CD8-positive, alpha-beta memory T cell (primary cell): ENCODE results near the gene EMILIN1. TPM values are rescaled to one million over a fixed set of nuclear protein-coding genes. Genes with fewer than 3 reads are reported as not detected.

Experiments used
- CTCF ChIA-PET: fragments of 350-600 bp; sonication (Branson Sonifier 250); formaldehyde crosslinking; loops from one replicate; lab custom pipeline; 2021; ENCODE audit warnings: antibody characterized with exemption; lab: Charles Lee
- POLR2A ChIA-PET: fragments of 350-600 bp; sonication (Branson Sonifier 250); formaldehyde crosslinking; loops from one replicate; lab custom pipeline; 2021; ENCODE audit warnings: antibody characterized with exemption; lab: Charles Lee
- DNase-seq, 5 donors: peaks; one replicate each; pipeline versions ENCODE4 v3.0.0 to v3.0.0-alpha.2; 2020 to 2022; ENCODE audit warnings: mixed read lengths in 1 of 5
- H3K27ac ChIP-seq: one replicate; pipeline ENCODE4 v1.7.0; 2013; ENCODE audit warnings: low read depth, mild to moderate bottlenecking, low read length, moderate library complexity
- H3K27me3 ChIP-seq: 2 replicates; pipeline ENCODE4 v1.7.0; 2013; ENCODE audit warnings: low read length, mild to moderate bottlenecking; ENCODE audit not compliant: insufficient read depth, poor library complexity, severe bottlenecking
- H3K36me3 ChIP-seq: 2 replicates; pipeline ENCODE4 v1.7.0; 2013; ENCODE audit warnings: mild to moderate bottlenecking, low read length, moderate library complexity; ENCODE audit not compliant: insufficient read depth
- H3K4me1 ChIP-seq: 2 replicates; pipeline ENCODE4 v1.7.0; 2013; ENCODE audit warnings: mild to moderate bottlenecking, low read length, moderate library complexity; ENCODE audit not compliant: insufficient read depth
- H3K4me3 ChIP-seq: 2 replicates; pipeline ENCODE4 v1.7.0; 2013; ENCODE audit warnings: mild to moderate bottlenecking, low read length
- H3K9me3 ChIP-seq: 2 replicates; pipeline ENCODE4 v1.7.0; 2013; ENCODE audit warnings: mild to moderate bottlenecking, low read length
- H3K27ac Mint-ChIP-seq, 8 donors: one replicate each; pipeline ENCODE4 v1.8.0; 2020 to 2021; ENCODE audit warnings: mixed read lengths in 8 of 8, mild to moderate bottlenecking in 6 of 8, inconsistent platforms in 3 of 8, moderate library complexity in 3 of 8
- H3K27me3 Mint-ChIP-seq, 2 donors: one replicate each; pipeline ENCODE4 v1.8.0; 2020 to 2021; ENCODE audit warnings: mixed read lengths in 2 of 2, mild to moderate bottlenecking in 1 of 2, moderate library complexity in 1 of 2
- H3K36me3 Mint-ChIP-seq, 3 donors: one replicate each; pipeline ENCODE4 v1.8.0; 2020 to 2021; ENCODE audit warnings: mixed read lengths in 3 of 3, inconsistent platforms in 1 of 3, mild to moderate bottlenecking in 1 of 3
- H3K4me1 Mint-ChIP-seq, 3 donors: one replicate each; pipeline ENCODE4 v1.8.0; 2020 to 2021; ENCODE audit warnings: mixed read lengths in 3 of 3, inconsistent platforms in 1 of 3, mild to moderate bottlenecking in 1 of 3
- H3K4me3 Mint-ChIP-seq, 7 donors: one replicate each; pipeline ENCODE4 v1.8.0; 2020 to 2021; ENCODE audit warnings: mixed read lengths in 7 of 7, mild to moderate bottlenecking in 6 of 7, moderate library complexity in 4 of 7, inconsistent platforms in 2 of 7
- H3K9me3 Mint-ChIP-seq, 5 donors: one replicate each; pipeline ENCODE4 v1.8.0; 2020 to 2022; ENCODE audit warnings: mixed read lengths in 5 of 5, mild to moderate bottlenecking in 3 of 5, moderate library complexity in 2 of 5, inconsistent platforms in 1 of 5
- polyA plus RNA-seq: library from polyadenylated mRNA; unstranded; fragments of 300-500 nt; fragmentation: Illumina TruSeq; gene quantifications from one replicate; pipeline ENCODE4 v1.2.3, GENCODE V29; 2021
- total RNA-seq, 2 experiments: library from RNA; stranded (reverse); gene quantifications; one replicate each; pipeline ENCODE4 v1.2.3, GENCODE V29; 2021

EMILIN1 gene
- total and polyA plus RNA-seq, 3 experiments from 2014 or later = 0.79 to 0.89 (median 0.85) TPM

- H3K27me3 ChIP-seq = no peaks in the 10 kb centered on the region
- peaks cover 20 to 25% (median 24%) of the 10 kb centered on the region in 3 donors for H3K4me1 Mint-ChIP-seq
- no peaks in the 10 kb centered on the region for H3K27me3 Mint-ChIP-seq
- H3K4me1 ChIP-seq = peaks cover 32% of the 10 kb centered on the region
- no peaks in the 10 kb centered on the region for H3K9me3 ChIP-seq
- H3K9me3 Mint-ChIP-seq = no peaks in the 10 kb centered on the region
- H3K36me3 ChIP-seq = no peaks in the 10 kb centered on the region
- peak overlapping the region; percentile 75 for H3K27ac ChIP-seq
- POLR2A ChIA-PET = interaction anchor here (0.9 to 3.8 kb wide), 5 partner anchors 11 to 285 kb away, joined by 3 to 24 read pairs (median 6); partner anchors contain the start of genes AGBL5 and OST4
- no peaks in the 10 kb centered on the region for H3K36me3 Mint-ChIP-seq
- DNase-seq = peak; percentile 97 to 99 (median 97)
- CTCF ChIA-PET = interaction anchor here (0.9 to 3.8 kb wide), 13 partner anchors 13 to 207 kb away, joined by 3 to 16 read pairs (median 3); partner anchors contain the start of genes ABHD1, AGBL5, OST4 and PREB
- H3K4me3 ChIP-seq = peak overlapping the region; percentile 60
- peak overlapping the region; percentile 79 to 94 (median 82) for H3K4me3 Mint-ChIP-seq
- peak overlapping the region; percentile 46 to 94 (median 73) for H3K27ac Mint-ChIP-seq
These were observed 7.8 kb downstream of the EMILIN1 start for GRCh38 chr2:27086090-27086723.

- DNase-seq = peak in 1 of 5 donors; percentile 16
- CTCF ChIA-PET = interaction anchor here (0.7 to 3.8 kb wide), 20 partner anchors 12 to 216 kb away, joined by 3 to 16 read pairs (median 4); partner anchors contain the start of genes ABHD1, AGBL5, OST4 and PREB
- H3K4me3 Mint-ChIP-seq = peak within 1 kb of the TSS; percentile 79 to 94 (median 84)
- H3K27ac ChIP-seq = peak within 1 kb of the TSS; percentile 75
- no peaks in the 10 kb centered on the region for H3K9me3 ChIP-seq
- no peaks in the 10 kb centered on the region for H3K9me3 Mint-ChIP-seq
- peak within 1 kb of the TSS; percentile 52 to 94 (median 77) for H3K27ac Mint-ChIP-seq
- H3K27me3 ChIP-seq = no peaks in the 10 kb centered on the region
- peaks cover 18 to 19% (median 19%) of the 10 kb centered on the region in 3 donors for H3K4me1 Mint-ChIP-seq
- peak within 1 kb of the TSS; percentile 67 for H3K4me3 ChIP-seq
- POLR2A ChIA-PET = interaction anchor here (0.9 to 3.8 kb wide), 7 partner anchors 9 to 285 kb away, joined by 3 to 24 read pairs (median 3); partner anchors contain the start of genes AGBL5 and OST4
- H3K36me3 ChIP-seq = no peaks in the 10 kb centered on the region
- H3K4me1 ChIP-seq = peaks cover 25% of the 10 kb centered on the region
- peaks cover 0 to 2% (median 0%) of the 10 kb centered on the region in 3 donors for H3K36me3 Mint-ChIP-seq
- no peaks in the 10 kb centered on the region for H3K27me3 Mint-ChIP-seq
These were observed 8.5 kb downstream of the EMILIN1 start, which contains the start of gene KHK for GRCh38 chr2:27086724-27087593. Gene KHK, plus strand, starts transcription at chr2:27086772. Its CDS starts 488 bp downstream, at chr2:27087260.

- H3K27me3 Mint-ChIP-seq = no peaks in the 10 kb centered on the region
- Histone ChIP-seq H3K4me1 (peaks cover 19% of the 10 kb centered on the region), H3K27ac (no peak overlapping the region), H3K36me3 (no peaks in the 10 kb centered on the region), H3K9me3 (no peaks in the 10 kb centered on the region), H3K4me3 (no peak overlapping the region), H3K27me3 (no peaks in the 10 kb centered on the region)
- no peak for DNase-seq
- ChIA-PET CTCF (interaction anchor here (0.7 to 3.8 kb wide), 13 partner anchors 11 to 215 kb away, joined by 3 to 16 read pairs (median 5); partner anchors contain the start of genes AGBL5 and PREB), POLR2A (interaction anchor here (1.1 to 3.8 kb wide), 5 partner anchors 8 to 138 kb away, joined by 3 to 24 read pairs (median 3); partner anchors contain the start of genes AGBL5 and OST4)
- peak overlapping the region in 2 of 8 donors; percentile 37 to 73 for H3K27ac Mint-ChIP-seq
- peaks cover 18 to 19% (median 19%) of the 10 kb centered on the region in 3 donors for H3K4me1 Mint-ChIP-seq
- peak overlapping the region; percentile 30 to 94 (median 75) for H3K4me3 Mint-ChIP-seq
- H3K36me3 Mint-ChIP-seq = peaks cover 0 to 2% (median 0%) of the 10 kb centered on the region in 3 donors
- no peaks in the 10 kb centered on the region for H3K9me3 Mint-ChIP-seq
These were observed 9.5 kb downstream of the EMILIN1 start for GRCh38 chr2:27087823-27088410.

GRCh38 chr2:27088634-27089033 is 10.2 kb downstream of the EMILIN1 start:
- Mint-ChIP-seq H3K27ac (peak overlapping the region in 1 of 8 donors; percentile 69), H3K4me3 (peak overlapping the region in 4 of 7 donors; percentile 23 to 68 (median 35)), H3K4me1 (peaks cover 18 to 19% (median 19%) of the 10 kb centered on the region in 3 donors), H3K36me3 (peaks cover 0 to 2% (median 0%) of the 10 kb centered on the region in 3 donors), H3K9me3 (no peaks in the 10 kb centered on the region), H3K27me3 (no peaks in the 10 kb centered on the region)
- no peaks in the 10 kb centered on the region for H3K36me3 ChIP-seq
- H3K27ac ChIP-seq = no peak overlapping the region
- DNase-seq = no peak
- no peaks in the 10 kb centered on the region for H3K9me3 ChIP-seq
- peaks cover 19% of the 10 kb centered on the region for H3K4me1 ChIP-seq
- no peak overlapping the region for H3K4me3 ChIP-seq
- H3K27me3 ChIP-seq = no peaks in the 10 kb centered on the region
- CTCF ChIA-PET = interaction anchor here (1.0 to 3.8 kb wide), 6 partner anchors 13 to 191 kb away, joined by 4 to 16 read pairs (median 8); partner anchors contain the start of gene AGBL5
- POLR2A ChIA-PET = no interaction called here

GRCh38 chr2:27089111-27089954 is 10.9 kb downstream of the EMILIN1 start:
- Histone ChIP-seq H3K27ac (no peak overlapping the region), H3K4me3 (no peak overlapping the region), H3K4me1 (peaks cover 19% of the 10 kb centered on the region), H3K27me3 (no peaks in the 10 kb centered on the region), H3K36me3 (no peaks in the 10 kb centered on the region), H3K9me3 (no peaks in the 10 kb centered on the region)
- no peak for DNase-seq
- Mint-ChIP-seq H3K27me3 (no peaks in the 10 kb centered on the region), H3K9me3 (no peaks in the 10 kb centered on the region), H3K4me1 (peaks cover 16 to 19% (median 18%) of the 10 kb centered on the region in 3 donors), H3K27ac (peak overlapping the region in 1 of 8 donors; percentile 69), H3K36me3 (peaks cover 0 to 2% (median 0%) of the 10 kb centered on the region in 3 donors), H3K4me3 (peak overlapping the region in 1 of 7 donors; percentile 18)
- POLR2A ChIA-PET = no interaction called here
- CTCF ChIA-PET = interaction anchor here (1.3 to 2.8 kb wide), 4 partner anchors 12 to 188 kb away, joined by 4 to 10 read pairs (median 4); no protein-coding TSS in a partner anchor

GRCh38 chr2:27091746-27092695 is 13.6 kb downstream of the EMILIN1 start:
- CTCF ChIA-PET = no interaction called here
- Mint-ChIP-seq H3K4me3 (peak overlapping the region in 2 of 7 donors; percentile 41 to 56), H3K4me1 (peaks cover 20 to 23% (median 20%) of the 10 kb centered on the region in 3 donors), H3K36me3 (peaks cover 0 to 2% (median 0%) of the 10 kb centered on the region in 3 donors), H3K27ac (peak overlapping the region in 1 of 8 donors; percentile 18), H3K9me3 (no peaks in the 10 kb centered on the region), H3K27me3 (no peaks in the 10 kb centered on the region)
- Histone ChIP-seq H3K4me1 (peaks cover 15% of the 10 kb centered on the region), H3K36me3 (no peaks in the 10 kb centered on the region), H3K9me3 (no peaks in the 10 kb centered on the region), H3K4me3 (no peak overlapping the region), H3K27ac (no peak overlapping the region), H3K27me3 (no peaks in the 10 kb centered on the region)
- POLR2A ChIA-PET = no interaction called here
- DNase-seq = no peak
